IMR-90 (cell line): Measurements from ENCODE around the gene TWIST2. TPM values are rescaled to one million over a fixed set of nuclear protein-coding genes. Genes with fewer than 3 reads are reported as not detected.

ENCODE experiments used
- ATAC-seq: fragments of 200-7000 bp; cut with Tn5 transposase; 2 replicates; pipeline ENCODE4 v1.9.1; 2020; ENCODE audit warnings: low read depth, mild to moderate bottlenecking, moderate library complexity
- BruUV-seq: library from RNA; stranded (reverse); fragments of 400-500 nt; replicated peaks from 2 replicates; lab custom pipeline; 2021; lab: Mats Ljungman, UMichigan
- CTCF ChIA-PET: fragments of 300-600 bp; formaldehyde crosslinking; extraction: SDS; loops from one replicate; lab custom pipeline; 2021; ENCODE audit warnings: antibody characterized with exemption; lab: Yijun Ruan, JAX
- POLR2A ChIA-PET: fragments of 300-600 bp; sonication (Branson Sonifier 250); formaldehyde crosslinking; loops from one replicate; lab custom pipeline; 2022; ENCODE audit warnings: antibody characterized with exemption; ENCODE audit not compliant: unreplicated experiment; lab: Charles Lee
- DNase-seq: peaks from one replicate; pipeline ENCODE4 v3.0.0; 2013
- H2AFZ ChIP-seq: replicated peaks from 2 replicates; pipeline ENCODE3; 2013; ENCODE audit warnings: low read length, mild to moderate bottlenecking; ENCODE audit not compliant: poor library complexity
- H2AK5ac ChIP-seq: 2 replicates; pipeline ENCODE4 v1.6.1; 2013; ENCODE audit warnings: low read depth, low read length, inconsistent platforms
- H2AK9ac ChIP-seq: replicated peaks from 2 replicates; pipeline ENCODE3; 2013; ENCODE audit warnings: mild to moderate bottlenecking, low read depth, low read length, moderate library complexity; ENCODE audit not compliant: poor library complexity
- H2BK120ac ChIP-seq: 2 replicates; pipeline ENCODE4 v1.6.1; 2013; ENCODE audit warnings: low read depth, low read length, inconsistent platforms
- H2BK15ac ChIP-seq: 3 replicates; pipeline ENCODE4 v1.6.1; 2013; ENCODE audit warnings: low read depth, low read length, inconsistent platforms
- H2BK20ac ChIP-seq: 2 replicates; pipeline ENCODE4 v1.6.1; 2013; ENCODE audit warnings: low read depth, mild to moderate bottlenecking, inconsistent platforms, low read length, moderate library complexity
- H2BK5ac ChIP-seq: 2 replicates; pipeline ENCODE4 v1.6.1; 2013; ENCODE audit warnings: mild to moderate bottlenecking, low read depth, low read length, inconsistent platforms; ENCODE audit not compliant: poor library complexity, severe bottlenecking
- H3K14ac ChIP-seq: replicated peaks from 2 replicates; pipeline ENCODE4 v1.6.1; 2013; ENCODE audit warnings: low read depth, low read length, inconsistent platforms
- H3K18ac ChIP-seq: 2 replicates; pipeline ENCODE4 v1.6.1; 2013; ENCODE audit warnings: low read depth, low read length, control low read depth
- H3K23ac ChIP-seq: 2 replicates; pipeline ENCODE4 v1.6.1; 2013; ENCODE audit warnings: low read depth, low read length, inconsistent platforms
- H3K27ac ChIP-seq: 2 replicates; pipeline ENCODE4 v1.5.1; 2013; ENCODE audit warnings: mild to moderate bottlenecking, control low read depth, low read length; ENCODE audit not compliant: insufficient read depth
- H3K27me3 ChIP-seq: 2 replicates; pipeline ENCODE4 v1.6.1; 2013; ENCODE audit warnings: low read length; ENCODE audit not compliant: control insufficient read depth, insufficient read depth
- H3K36me3 ChIP-seq: 2 replicates; pipeline ENCODE4 v1.6.1; 2013; ENCODE audit warnings: low read length, mixed read lengths; ENCODE audit not compliant: control insufficient read depth, insufficient read depth
- H3K4ac ChIP-seq: 2 replicates; pipeline ENCODE4 v1.6.1; 2013; ENCODE audit warnings: low read depth, low read length, inconsistent platforms
- H3K4me1 ChIP-seq: 2 replicates; pipeline ENCODE4 v1.6.1; 2013; ENCODE audit warnings: low read length, mixed read lengths; ENCODE audit not compliant: control insufficient read depth, insufficient read depth
- H3K4me2 ChIP-seq: 2 replicates; pipeline ENCODE4 v1.6.1; 2013; ENCODE audit warnings: low read depth, mild to moderate bottlenecking, control low read depth, low read length, moderate library complexity
- H3K4me3 ChIP-seq: 2 replicates; pipeline ENCODE4 v1.5.1; 2013; ENCODE audit warnings: low read depth, mild to moderate bottlenecking, control low read depth, low read length, moderate library complexity; ENCODE audit not compliant: insufficient read depth
- H3K56ac ChIP-seq: 2 replicates; pipeline ENCODE4 v1.6.1; 2013; ENCODE audit warnings: low read length, inconsistent platforms; ENCODE audit not compliant: insufficient read depth; ENCODE audit errors: extremely low read depth
- H3K79me1 ChIP-seq, 2 experiments: 2 replicates each; pipeline ENCODE4 v1.6.1; 2013; ENCODE audit warnings: low read length in 2 of 2, inconsistent platforms in 1 of 2, low read depth in 1 of 2
- H3K9ac ChIP-seq: 2 replicates; pipeline ENCODE4 v1.6.1; 2013; ENCODE audit warnings: low read depth, low read length, control low read depth
- H3K9me1 ChIP-seq: 2 replicates; pipeline ENCODE4 v1.6.1; 2013; ENCODE audit warnings: low read length, inconsistent platforms; ENCODE audit not compliant: insufficient read depth
- H3K9me3 ChIP-seq: 2 replicates; pipeline ENCODE4 v1.6.1; 2013; ENCODE audit warnings: low read length; ENCODE audit not compliant: control insufficient read depth, insufficient read depth
- H4K20me1 ChIP-seq: 2 replicates; pipeline ENCODE4 v1.6.1; 2013; ENCODE audit warnings: low read length, inconsistent platforms; ENCODE audit not compliant: insufficient read depth
- H4K5ac ChIP-seq: 2 replicates; pipeline ENCODE4 v1.6.1; 2013; ENCODE audit warnings: mild to moderate bottlenecking, low read depth, low read length, control low read depth
- H4K8ac ChIP-seq, 2 experiments: 2 replicates each; pipeline ENCODE4 v1.6.1; 2013; ENCODE audit warnings: low read depth in 2 of 2, low read length in 2 of 2, control low read depth in 1 of 2, inconsistent platforms in 1 of 2
- H4K91ac ChIP-seq: 2 replicates; pipeline ENCODE4 v1.6.1; 2013; ENCODE audit warnings: low read depth, low read length, inconsistent platforms; ENCODE audit not compliant: insufficient read depth
- CEBPB ChIP-seq: IDR thresholded peaks from 2 replicates; pipeline ENCODE4 v1.6.1; 2012; ENCODE audit warnings: low read depth, low read length, improper control_type of control experiment
- CHD1 ChIP-seq: IDR thresholded peaks from 2 replicates; pipeline ENCODE4 v1.6.1; 2012; ENCODE audit warnings: low read depth, low read length, improper control_type of control experiment
- CTCF ChIP-seq: conservative IDR thresholded peaks from 2 replicates; pipeline ENCODE4 v1.5.1; 2012; ENCODE audit warnings: mild to moderate bottlenecking, low read depth, low read length, improper control_type of control experiment
- ELK1 ChIP-seq: fragments of 150-350 bp; IDR thresholded peaks from 2 replicates; pipeline ENCODE4 v1.6.1; 2016; ENCODE audit warnings: low read depth, mild to moderate bottlenecking, low read length, moderate library complexity, borderline replicate concordance
- MAZ ChIP-seq: IDR thresholded peaks from 2 replicates; pipeline ENCODE4 v1.6.1; 2012; ENCODE audit warnings: low read depth, mild to moderate bottlenecking, low read length, improper control_type of control experiment, moderate library complexity, borderline replicate concordance
- MXI1 ChIP-seq: IDR thresholded peaks from 2 replicates; pipeline ENCODE4 v1.6.1; 2012; ENCODE audit warnings: low read depth, mild to moderate bottlenecking, low read length, moderate library complexity, borderline replicate concordance
- NFE2L2 ChIP-seq: fragments of 150-350 bp; IDR thresholded peaks from 2 replicates; pipeline ENCODE4 v1.6.1; 2016; ENCODE audit warnings: low read depth, mild to moderate bottlenecking, low read length
- POLR2A ChIP-seq: IDR thresholded peaks from 2 replicates; pipeline ENCODE4 v1.6.1; 2012; ENCODE audit warnings: mild to moderate bottlenecking, low read depth, low read length
- RAD21 ChIP-seq: IDR thresholded peaks from 2 replicates; pipeline ENCODE4 v1.6.1; 2012; ENCODE audit warnings: low read length, improper control_type of control experiment
- RCOR1 ChIP-seq: IDR thresholded peaks from 2 replicates; pipeline ENCODE4 v1.6.1; 2012; ENCODE audit warnings: mild to moderate bottlenecking, low read length, improper control_type of control experiment; ENCODE audit not compliant: insufficient replicate concordance
- WGBS, 2 experiments: methylation state at CpG; one replicate each; pipeline versions ENCODE4 v1.1.5 to v1.1.7; 2013; ENCODE audit warnings: missing lambda C conversion rate in 2 of 2; ENCODE audit not compliant: insufficient read length in 1 of 2; ENCODE audit errors: extremely low coverage in 2 of 2; 5-methylcytosine and 5-hydroxymethylcytosine counted together
- dilution Hi-C: fragments of 300-500 bp; cut with HindIII; formaldehyde crosslinking; loops from one replicate; pipeline ENCODE4 v1.14.3; 2018; ENCODE audit warnings: low sequenced_read_pairs; ENCODE audit not compliant: unreplicated experiment
- in situ Hi-C: fragments of 300-500 bp; cut with MboI; formaldehyde crosslinking; loops from 3 replicates; pipeline ENCODE4 v1.14.3; 2019; ENCODE audit warnings: low sequenced_read_pairs, inconsistent platforms, mixed read lengths
- intact Hi-C: fragments of 100-400 bp; cut with micrococcal nuclease; formaldehyde crosslinking; loops from 2 replicates; pipeline ENCODE4 v1.10.0; 2022
- polyA plus RNA-seq, 3 experiments: library from polyadenylated mRNA; depleted of rRNA; stranded (reverse); fragments of >200 nt; gene quantifications; 2 replicates each; pipeline ENCODE4 v1.2.3, GENCODE V29; 2012; ENCODE audit warnings: low replicate concordance in 1 of 3
- total RNA-seq: library from RNA; depleted of rRNA; stranded (reverse); fragments of >200 nt; gene quantifications from 2 replicates; pipeline ENCODE4 v1.2.3, GENCODE V29; 2012

The TWIST2 gene
- total and polyA plus RNA-seq, 2 of the 4 experiments (the other 2 are of a cell fraction), result 9.3 to 33.6 TPM

GRCh38 chr2:238865744-238866355 lies 18.0 kb downstream of the TWIST2 start:
- no peak overlapping the region for H3K9ac ChIP-seq
- H3K79me1 ChIP-seq, result peaks cover 43 to 78% of the 10 kb centered on the region in 2 experiments
- H3K4ac ChIP-seq, result peak overlapping the region; percentile 95
- dilution Hi-C loops (no loop called here), in situ Hi-C loops (no loop called here), intact Hi-C loops (no loop called here)
- H3K4me2 ChIP-seq, result no peak overlapping the region
- H3K9me1 ChIP-seq, result peaks cover 50% of the 10 kb centered on the region
- H4K5ac ChIP-seq, result peak overlapping the region; percentile 22; the same call in 1 of the 2 replicates
- H3K4me3 ChIP-seq, result no peak overlapping the region
- H3K9me3 ChIP-seq, result no peaks in the 10 kb centered on the region
- POLR2A ChIA-PET, result no interaction called here
- no peaks in the 10 kb centered on the region for H4K20me1 ChIP-seq
- CTCF ChIA-PET, result no interaction called here
- H2BK120ac ChIP-seq, result peak overlapping the region; percentile 98
- H2BK15ac ChIP-seq, result peak overlapping the region; percentile 99
- H2AFZ ChIP-seq, result no peak overlapping the region
- H3K56ac ChIP-seq, result no peak overlapping the region
- peak overlapping the region; percentile 94; the same call in 1 of the 2 replicates for H3K27ac ChIP-seq
- H3K36me3 ChIP-seq, result peaks cover 4% of the 10 kb centered on the region; the same call in 1 of the 2 replicates
- H3K18ac ChIP-seq, result peak overlapping the region; percentile 55; the same call in 1 of the 2 replicates
- TF ChIP-seq CTCF, result no peak
- no peak for TF ChIP-seq MAZ
- TF ChIP-seq CHD1, result no peak
- no peak for TF ChIP-seq MXI1
- no peak for TF ChIP-seq NFE2L2
- no peak for TF ChIP-seq RCOR1
- no peak for TF ChIP-seq CEBPB
- TF ChIP-seq POLR2A, result no peak
- no peak for TF ChIP-seq RAD21
- TF ChIP-seq ELK1, result no peak
- peak overlapping the region; percentile 66 for H3K14ac ChIP-seq
- H3K23ac ChIP-seq, result peak overlapping the region; percentile 44
- H2BK5ac ChIP-seq, result peak overlapping the region; percentile 67
- H2AK9ac ChIP-seq, result peak overlapping the region; percentile 98
- peak overlapping the region; percentile 88 for H2AK5ac ChIP-seq
- no peaks in the 10 kb centered on the region for H3K27me3 ChIP-seq
- peak overlapping the region; percentile 99 for H4K91ac ChIP-seq
- H3K4me1 ChIP-seq, result peaks cover 53% of the 10 kb centered on the region
- H2BK20ac ChIP-seq, result peak overlapping the region; percentile 97
- WGBS, 2 experiments, result 100% methylated on average over 10 of the region's 15 CpGs; no CpG with 5 or more reads in 1 of the 2 experiments
- no TSS peak for BruUV-seq
- peak overlapping the region; percentile 86 to 90; a peak in 3 of 4 replicates for H4K8ac ChIP-seq
- no peak for DNase-seq
- ATAC-seq, result no peak
